ENCODE measurements around the gene FANCC.

GRCh38 chr9:95317893-95318211, 343 bp upstream of the FANCC start:
- TF ChIP-seq CTCF (IDR thresholded peaks at IDR 0.05): no peak
- TF ChIP-seq POLR2A (IDR thresholded peaks at IDR 0.05): peak in 1 of 2 donors; percentile 27
